Measurements from ENCODE around the gene DUSP9. TPM values are rescaled to one million over a fixed set of nuclear protein-coding genes. Genes with fewer than 3 reads are reported as not detected.

Gene DUSP9
- total RNA-seq, 1 experiment from 2014 or later, result 14.2 TPM

GRCh38 chrX:153669901-153670731 lies 23.1 kb downstream of the DUSP9 start:
- DNase-seq (ENCODE audit: low read depth, low spot score), result no peak
- H3K27ac ChIP-seq (ENCODE audit: low read depth, low read length), result no peak overlapping the region
- no peak overlapping the region for H3K4me3 ChIP-seq (replicated peaks in 1 of 2; ENCODE audit: low read depth in 1 of 2, low read length in 2 of 2)
- H4K20me1 ChIP-seq (ENCODE audit: insufficient read depth), result no peaks in the 10 kb centered on the region
- H2AFZ ChIP-seq (ENCODE audit: low read depth, low read length, poor library complexity, severe bottlenecking), result no peak overlapping the region
- POLR2A ChIA-PET, result interaction anchor here (0.6 kb wide), 1 partner anchor 12 kb away, joined by 4 read pairs; no protein-coding TSS in a partner anchor
- no peak overlapping the region for H3K4me2 ChIP-seq (ENCODE audit: low read length)
- H3K9me2 ChIP-seq (ENCODE audit: insufficient read depth), result no peaks in the 10 kb centered on the region
- no peaks in the 10 kb centered on the region for H3K79me2 ChIP-seq (ENCODE audit: insufficient read depth, low read length)
- no peak for ATAC-seq
- no peak overlapping the region for H3K9ac ChIP-seq (ENCODE audit: low read length)
- no TSS peak for BruUV-seq (replicated peaks)
- CTCF ChIA-PET, result interaction anchor here (2.2 kb wide), 1 partner anchor 131 kb away, joined by 10 read pairs; no protein-coding TSS in a partner anchor
- H3K4me1 ChIP-seq (ENCODE audit: control insufficient read depth in 1 of 2, insufficient read depth in 2 of 2, low read length in 2 of 2), result 0 out of 4 replicates have a peak, but pooled peaks cover 0 to 3% of the 10 kb centered on the region in 2 experiments
- H3K9me3 ChIP-seq (ENCODE audit: control insufficient read depth in 1 of 2, insufficient read depth in 1 of 2, low read depth in 1 of 2, low read length in 2 of 2), result no peaks in the 10 kb centered on the region
- RAD21 ChIA-PET (ENCODE audit: low non-redundant PET in 1 of 2, low total read pairs in 2 of 2, uncharacterized antibody in 2 of 2, unreplicated experiment in 2 of 2), result no interaction called here
- intact Hi-C loops (cut with micrococcal nuclease), result loop anchor here (10.0 kb wide), 3 partner anchors 55 to 715 kb away; no protein-coding TSS in a partner anchor
- TF ChIP-seq SP1 (IDR thresholded peaks at IDR 0.05; ENCODE audit: low read depth) (no peak), SIN3A (IDR thresholded peaks at IDR 0.05; ENCODE audit: low read depth) (no peak), POLR2A (IDR thresholded peaks at IDR 0.05; ENCODE audit: borderline replicate concordance, extremely low read depth, insufficient read depth, insufficient read length) (no peak), CEBPB (IDR thresholded peaks at IDR 0.05; ENCODE audit: low read depth) (no peak), YY1 (IDR thresholded peaks at IDR 0.05; ENCODE audit: extremely low read depth, insufficient replicate concordance, low read depth, low read length) (no peak), TCF7L2 (IDR thresholded peaks at IDR 0.05; ENCODE audit: borderline replicate concordance, extremely low read depth, insufficient read depth, insufficient read length) (no peak), POLR2AphosphoS5 (IDR thresholded peaks at IDR 0.05; ENCODE audit: low read depth, low read length) (no peak), EZH2 (IDR thresholded peaks at IDR 0.05) (no peak), ZFX (IDR thresholded peaks at IDR 0.05) (no peak), SRF (IDR thresholded peaks at IDR 0.05; ENCODE audit: low read depth) (no peak), EZH2phosphoT487 (IDR thresholded peaks at IDR 0.05; ENCODE audit: borderline replicate concordance) (no peak), FOSL1 (IDR thresholded peaks at IDR 0.05; ENCODE audit: low read depth) (no peak), MAX (IDR thresholded peaks at IDR 0.05) (no peak), RAD21 (IDR thresholded peaks at IDR 0.05; ENCODE audit: low read depth) (no peak), ELF1 (IDR thresholded peaks at IDR 0.05; ENCODE audit: borderline replicate concordance, low read depth) (no peak), ZNF274 (IDR thresholded peaks at IDR 0.05; ENCODE audit: low read depth, low read length) (no peak)
- TF ChIP-seq, protein P1, sequence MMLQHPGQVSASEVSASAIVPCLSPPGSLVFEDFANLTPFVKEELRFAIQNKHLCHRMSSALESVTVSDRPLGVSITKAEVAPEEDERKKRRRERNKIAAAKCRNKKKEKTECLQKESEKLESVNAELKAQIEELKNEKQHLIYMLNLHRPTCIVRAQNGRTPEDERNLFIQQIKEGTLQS (IDR thresholded peaks at IDR 0.05), result no peak
- H3K27me3 ChIP-seq (ENCODE audit: insufficient read depth, low read length), result no peaks in the 10 kb centered on the region
- no peaks in the 10 kb centered on the region for H3K36me3 ChIP-seq (ENCODE audit: control insufficient read depth in 1 of 2, insufficient read depth in 2 of 2, low read length in 2 of 2)

Measured in HCT116 (cell line).